OCI-LY3 (cell line): Measurements from ENCODE around the gene ARHGAP35.

Experiments used
- CTCF ChIP-seq: fragments of 200-600, 300-600 bp; sonication (generic); IDR thresholded peaks from 2 replicates; pipeline ENCODE4 v1.5.1; 2014; ENCODE audit warnings: antibody characterized with exemption, low read length, low read depth
- EZH2phosphoT487 ChIP-seq: fragments of 200-600 bp; shearing (Covaris generic); IDR thresholded peaks from 2 replicates; pipeline ENCODE4 v1.6.1; 2018; ENCODE audit warnings: antibody characterized with exemption, mixed run types, low read depth

DNA sequence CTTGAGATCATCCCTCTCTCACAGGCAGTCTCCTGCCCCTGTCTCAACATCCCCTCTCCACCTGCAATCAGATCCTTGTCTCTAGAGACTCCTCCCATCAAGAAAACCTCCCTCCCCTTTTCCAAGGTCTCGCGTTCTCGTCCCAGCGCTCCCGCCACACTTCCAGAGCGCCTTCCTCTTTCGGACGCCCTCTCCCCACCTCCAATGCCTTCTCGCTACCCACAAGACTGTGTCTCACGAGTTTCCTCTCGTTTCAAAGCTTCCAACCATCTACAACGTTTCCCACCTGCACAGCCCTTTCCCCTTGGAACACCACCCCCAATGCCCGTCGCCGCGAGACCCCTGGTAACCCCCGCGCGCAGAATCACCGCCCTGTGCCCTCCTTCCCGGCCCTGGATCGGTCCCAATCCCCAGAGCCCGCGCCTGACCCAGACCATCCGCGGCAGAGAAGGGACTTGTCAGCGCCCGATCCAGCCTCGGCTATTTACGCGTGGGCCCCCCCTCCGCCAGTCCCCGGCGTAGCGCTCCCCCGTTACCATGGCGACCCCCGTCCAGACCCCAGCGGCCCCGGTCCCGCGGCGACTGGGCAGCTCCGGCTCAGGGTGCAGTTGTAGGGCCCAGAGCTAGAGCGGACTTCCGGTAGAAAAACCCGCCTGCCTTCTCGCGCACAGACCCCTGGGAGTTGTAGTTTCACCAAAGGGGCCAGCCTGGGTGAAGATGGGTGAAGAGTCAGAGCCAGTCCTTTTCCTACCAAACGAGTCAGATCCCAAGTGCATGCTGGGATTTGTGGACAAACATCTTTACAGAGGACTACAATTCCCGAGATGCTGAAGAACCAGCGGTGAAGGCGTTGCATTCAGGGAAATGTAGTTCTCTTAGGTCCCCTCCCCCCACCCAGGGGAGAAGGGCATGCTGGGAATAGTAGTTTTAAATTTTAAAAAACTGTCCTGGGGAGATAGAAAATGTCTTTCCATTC, 10.3 kb upstream of the ARHGAP35 start, which contains the start of gene AP2S1:
- no peak for TF ChIP-seq CTCF
- no peak for TF ChIP-seq EZH2phosphoT487
